HEK293 (cell line): ENCODE results near the gene SLC10A7.

ENCODE experiments used
- CTCF ChIA-PET: fragments of 350-600 bp; formaldehyde crosslinking; extraction: SDS; loops from one replicate; lab custom pipeline; 2021; ENCODE audit warnings: antibody characterized with exemption; lab: Yijun Ruan, JAX
- POLR2A ChIA-PET: fragments of 300-600 bp; formaldehyde crosslinking; extraction: SDS; loops from one replicate; lab custom pipeline; 2020; ENCODE audit warnings: antibody characterized with exemption, inconsistent platforms; lab: Yijun Ruan, JAX
- H3K27ac ChIP-seq: fragments of 200-500 bp; sonication (Bioruptor generic); 2 replicates; pipeline ENCODE4 v1.5.1; 2014; ENCODE audit warnings: low read depth, low read length, control low read depth, inconsistent platforms; ENCODE audit errors: extremely low read depth
- H3K36me3 ChIP-seq, 2 experiments: fragments of 200-500 bp in 1 of 2; sonication (Bioruptor generic) in 1 of 2; 1 replicate in 1 of 2; 2 replicates in 1 of 2; pipeline ENCODE4 v1.5.1; 2014 to 2017; ENCODE audit warnings: inconsistent platforms in 2 of 2, low read length in 2 of 2; ENCODE audit not compliant: control insufficient read depth in 2 of 2, insufficient read depth in 1 of 2
- H3K4me1 ChIP-seq: fragments of 200-500 bp; sonication (Bioruptor generic); 2 replicates; pipeline ENCODE4 v1.5.1; 2014; ENCODE audit warnings: mild to moderate bottlenecking, low read length, inconsistent platforms; ENCODE audit not compliant: control insufficient read depth, insufficient read depth
- H3K4me3 ChIP-seq: 2 replicates; pipeline ENCODE4 v1.5.1; 2011; ENCODE audit warnings: low read depth, mild to moderate bottlenecking, control low read depth, low read length, moderate library complexity
- H3K9me3 ChIP-seq: fragments of 200-500 bp; sonication (Bioruptor generic); 2 replicates; pipeline ENCODE4 v1.5.1; 2014; ENCODE audit warnings: low read depth, low read length, inconsistent platforms; ENCODE audit not compliant: control insufficient read depth, insufficient read depth
- GLI2 ChIP-seq: fragments of 450-650 bp; formaldehyde crosslinking; IDR thresholded peaks from 2 replicates; pipeline ENCODE4; 2017; ENCODE audit warnings: missing biosample characterization, missing genetic modification characterization, low read depth, borderline replicate concordance
- KLF10 ChIP-seq: fragments of 450-650 bp; IDR thresholded peaks from 2 replicates; pipeline ENCODE4 v1.5.1; 2018; ENCODE audit warnings: missing biosample characterization, mild to moderate bottlenecking, missing genetic modification characterization
- TSHZ1 ChIP-seq: fragments of 450-650 bp; formaldehyde crosslinking; IDR thresholded peaks from 2 replicates; pipeline ENCODE4 v1.5.1; 2016; ENCODE audit warnings: missing biosample characterization, missing genetic modification characterization, borderline replicate concordance
- YY1 ChIP-seq: fragments of 450-650 bp; formaldehyde crosslinking; IDR thresholded peaks from 2 replicates; pipeline ENCODE4 v1.5.1; 2018; ENCODE audit warnings: missing biosample characterization, missing genetic modification characterization
- ZFP69B ChIP-seq: fragments of 450-650 bp; formaldehyde crosslinking; IDR thresholded peaks from 2 replicates; pipeline ENCODE4 v1.5.1; 2016; ENCODE audit warnings: missing biosample characterization, missing genetic modification characterization
- ZNF26 ChIP-seq: fragments of 450-650 bp; formaldehyde crosslinking; IDR thresholded peaks from 2 replicates; pipeline ENCODE4 v1.5.1; 2016; ENCODE audit warnings: missing biosample characterization, missing genetic modification characterization
- ZNF324 ChIP-seq: fragments of 450-650 bp; formaldehyde crosslinking; IDR thresholded peaks from 2 replicates; pipeline ENCODE4 v1.5.1; 2016; ENCODE audit warnings: missing biosample characterization, missing genetic modification characterization
- ZNF37A ChIP-seq: fragments of 450-650 bp; IDR thresholded peaks from 2 replicates; pipeline ENCODE4 v1.5.1; 2018; ENCODE audit warnings: missing biosample characterization, missing genetic modification characterization
- ZNF549 ChIP-seq: fragments of 450-650 bp; IDR thresholded peaks from 2 replicates; pipeline ENCODE4 v1.5.1; 2018; ENCODE audit warnings: missing biosample characterization, missing genetic modification characterization, mild to moderate bottlenecking, inconsistent platforms, moderate library complexity
- ZNF623 ChIP-seq: fragments of 450-650 bp; formaldehyde crosslinking; IDR thresholded peaks from 2 replicates; pipeline ENCODE4 v1.5.1; 2016; ENCODE audit warnings: missing biosample characterization, missing genetic modification characterization
- ZNF664 ChIP-seq: fragments of 450-650 bp; formaldehyde crosslinking; IDR thresholded peaks from 2 replicates; pipeline ENCODE4 v1.5.1; 2016; ENCODE audit warnings: missing biosample characterization, missing genetic modification characterization
- ZNF76 ChIP-seq: fragments of 450-650 bp; formaldehyde crosslinking; IDR thresholded peaks from 2 replicates; pipeline ENCODE4; 2016; ENCODE audit warnings: low read depth, missing biosample characterization, missing genetic modification characterization, borderline replicate concordance
- ZSCAN23 ChIP-seq: fragments of 450-650 bp; formaldehyde crosslinking; IDR thresholded peaks from 2 replicates; pipeline ENCODE4 v1.5.1; 2016; ENCODE audit warnings: missing biosample characterization, missing genetic modification characterization
- ZSCAN4 ChIP-seq: fragments of 450-650 bp; formaldehyde crosslinking; IDR thresholded peaks from 2 replicates; pipeline ENCODE4 v1.5.1; 2017; ENCODE audit warnings: missing biosample characterization, missing genetic modification characterization
- ZXDB ChIP-seq: fragments of 450-650 bp; formaldehyde crosslinking; IDR thresholded peaks from 2 replicates; pipeline ENCODE4 v1.5.1; 2016; ENCODE audit warnings: missing biosample characterization, missing genetic modification characterization

SLC10A7 gene

DNA sequence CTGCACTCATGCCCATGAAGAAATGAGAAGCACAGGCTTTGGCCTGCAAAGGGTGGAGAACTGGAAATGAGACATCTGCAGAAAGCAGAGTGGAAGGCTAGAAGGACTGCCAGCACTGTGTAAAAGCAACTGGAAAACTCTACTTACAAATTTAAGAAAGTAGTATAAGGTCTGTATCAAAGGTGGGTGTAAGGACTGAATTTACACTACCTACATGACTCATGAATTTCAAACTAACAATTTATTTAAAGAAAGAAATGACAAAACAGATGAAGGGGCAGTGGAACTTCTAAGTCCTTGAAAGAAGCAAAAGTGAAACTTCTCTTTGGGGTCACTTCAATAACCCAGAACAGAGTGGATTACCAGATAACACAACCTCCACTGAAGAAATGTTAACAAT, 71.2 kb downstream of the SLC10A7 start:
- Histone ChIP-seq H3K27ac (no peak overlapping the region), H3K4me3 (no peak overlapping the region), H3K4me1 (no peaks in the 10 kb centered on the region), H3K36me3 (peaks cover 0 to 1% of the 10 kb centered on the region in 2 experiments; a peak in 1 of 3 replicates), H3K9me3 (no peaks in the 10 kb centered on the region)
- POLR2A ChIA-PET: no interaction called here
- CTCF ChIA-PET: no interaction called here
- TF ChIP-seq ZXDB (tag by site-specific recombination) (no peak), ZNF664 (tag by site-specific recombination) (no peak), TSHZ1 (tag by site-specific recombination) (no peak), ZNF549 (tag by site-specific recombination) (no peak), ZNF37A (tag by site-specific recombination) (no peak), ZSCAN4 (tag by site-specific recombination) (no peak), KLF10 (no peak), ZFP69B (tag by site-specific recombination) (no peak)

- H3K27ac ChIP-seq: no peak overlapping the region
- no peak for TF ChIP-seq ZNF26
- TF ChIP-seq, all 188 proteins: peak for 0
- Histone ChIP-seq H3K4me3 (no peak overlapping the region), H3K9me3 (no peaks in the 10 kb centered on the region), H3K36me3 (peaks cover 0 to 4% of the 10 kb centered on the region in 2 experiments; a peak in 1 of 3 replicates), H3K4me1 (no peaks in the 10 kb centered on the region)
- ChIA-PET CTCF (no interaction called here), POLR2A (no interaction called here)
Measured at GRCh38 chr4:146446555-146446954, 75.2 kb downstream of the SLC10A7 start.

DNA sequence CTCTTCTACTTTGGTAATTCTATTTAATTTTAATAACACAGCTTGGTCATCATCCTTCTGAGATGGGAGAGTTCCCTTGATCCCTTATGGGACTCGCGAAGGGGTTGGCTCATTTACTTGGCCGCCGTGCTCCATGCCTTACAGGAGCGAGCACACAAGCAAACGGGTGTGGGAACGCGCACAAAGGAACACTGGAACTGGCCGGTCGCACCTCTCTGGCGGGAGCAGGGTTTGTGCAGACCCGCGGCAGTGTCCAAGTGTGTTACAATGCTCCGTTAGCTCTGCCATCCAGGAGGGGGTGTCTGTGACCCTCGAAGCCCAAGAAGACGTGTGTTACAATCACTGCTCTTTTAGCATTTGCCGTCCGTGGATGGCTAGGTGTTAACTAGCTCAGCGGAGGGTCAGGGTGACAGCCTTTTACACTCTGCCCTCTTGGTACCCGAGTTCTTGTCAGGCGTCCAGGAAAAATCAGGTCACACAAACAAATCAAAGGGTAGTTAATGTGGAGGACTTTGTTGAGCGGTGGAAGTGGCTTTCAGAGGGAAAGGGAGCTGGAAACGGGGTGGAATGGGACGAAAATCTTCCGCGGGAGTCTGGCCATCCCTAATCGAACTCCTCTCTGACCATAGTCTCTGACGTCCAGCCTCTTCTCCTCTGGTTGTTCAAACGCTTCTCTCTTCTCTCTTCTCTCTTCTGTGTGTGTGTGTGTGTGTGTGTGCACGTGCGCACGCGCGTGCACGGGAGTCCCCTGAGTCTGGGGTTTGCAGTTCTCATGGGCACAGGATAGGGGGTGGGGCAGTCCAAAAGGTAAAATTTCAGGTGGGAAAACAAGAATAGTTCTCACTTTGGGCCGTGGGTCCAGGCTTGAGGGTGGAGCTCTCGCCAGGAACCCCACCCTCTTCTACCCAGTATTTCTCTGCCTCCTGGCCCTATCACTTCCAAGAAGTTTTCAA, 76.3 kb downstream of the SLC10A7 start:
- H3K4me3 ChIP-seq: no peak overlapping the region
- H3K4me1 ChIP-seq: no peaks in the 10 kb centered on the region
- no peaks in the 10 kb centered on the region for H3K9me3 ChIP-seq
- TF ChIP-seq YY1 (tag by site-specific recombination): no peak
- TF ChIP-seq, all 188 proteins: peak for 0
- POLR2A ChIA-PET: no interaction called here
- Histone ChIP-seq H3K27ac (no peak overlapping the region), H3K36me3 (peaks cover 0 to 4% of the 10 kb centered on the region in 2 experiments; a peak in 1 of 3 replicates)
- CTCF ChIA-PET: no interaction called here

DNA sequence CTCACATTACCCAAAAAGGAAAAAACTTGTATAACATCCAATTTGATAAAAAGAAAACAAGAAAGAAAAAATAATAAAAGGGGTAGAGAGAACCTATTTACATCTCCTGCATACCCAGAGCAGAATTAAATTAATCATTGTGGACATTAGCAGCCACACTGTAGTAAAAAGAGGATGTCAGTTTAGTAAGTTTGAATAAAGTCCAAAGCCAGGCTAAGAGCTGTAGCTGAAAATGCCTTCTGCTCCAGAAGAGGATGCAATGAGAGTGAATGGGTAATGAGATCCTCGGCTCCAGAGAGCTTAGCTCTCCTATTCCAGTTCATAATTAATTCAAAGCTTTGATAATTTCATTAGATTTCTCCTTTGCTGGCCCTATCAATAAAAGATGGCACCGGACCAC, 78.2 kb downstream of the SLC10A7 start:
- no peaks in the 10 kb centered on the region for H3K9me3 ChIP-seq
- POLR2A ChIA-PET: no interaction called here
- TF ChIP-seq ZNF76 (no peak), ZSCAN23 (tag by site-specific recombination) (no peak), ZNF324 (no peak), ZNF623 (tag by site-specific recombination) (no peak), GLI2 (tag by site-specific recombination) (no peak)
- H3K4me3 ChIP-seq: no peak overlapping the region
- CTCF ChIA-PET: no interaction called here
- H3K4me1 ChIP-seq: no peaks in the 10 kb centered on the region
- peaks cover 0 to 4% of the 10 kb centered on the region in 2 experiments; a peak in 1 of 3 replicates for H3K36me3 ChIP-seq
- H3K27ac ChIP-seq: no peak overlapping the region
